RPMI7951 (cell line): ENCODE measurements around the gene WNK2. TPM values are rescaled to one million over a fixed set of nuclear protein-coding genes. Genes with fewer than 3 reads are reported as not detected.
"Not testable (repeated sequence)": the region's sequence is repeated elsewhere in the genome, so short reads cannot be mapped to it uniquely, and the experiment has no call there.

Source experiments
- DNase-seq: peaks from one replicate; pipeline ENCODE4 v3.0.0-alpha.2; 2012; ENCODE audit warnings: low read depth
- total RNA-seq: library from RNA; depleted of rRNA; stranded (reverse); fragments of >200 nt; shearing (Covaris generic); gene quantifications from 2 replicates; pipeline ENCODE4 v1.2.3, GENCODE V29; 2014

The WNK2 gene
- total RNA-seq, 1 experiment from 2014 or later = not detected

- DNase-seq = no peak
Measured at GRCh38 chr9:93306579-93307091, 122.7 kb downstream of the WNK2 start.

- no peak for DNase-seq
Measured at GRCh38 chr9:93307468-93308157, 123.7 kb downstream of the WNK2 start.

- DNase-seq = no peak
Measured at GRCh38 chr9:93308158-93308602, 124.2 kb downstream of the WNK2 start.

- DNase-seq = no peak
Measured at GRCh38 chr9:93308676-93309075, 124.7 kb downstream of the WNK2 start.

- DNase-seq = no peak
Measured at GRCh38 chr9:93309889-93310425, 126.0 kb downstream of the WNK2 start.

GRCh38 chr9:93315118-93315517 lies 131.2 kb downstream of the WNK2 start:
- DNase-seq = no peak

GRCh38 chr9:93315960-93316359 lies 132.0 kb downstream of the WNK2 start:
- no peak for DNase-seq

- DNase-seq = no peak
Measured at GRCh38 chr9:93316726-93317494, 133.0 kb downstream of the WNK2 start.

- DNase-seq = no peak
Measured at GRCh38 chr9:93317495-93318094, 133.7 kb downstream of the WNK2 start.

GRCh38 chr9:93318480-93318879 lies 134.5 kb downstream of the WNK2 start:
- no peak for DNase-seq

GRCh38 chr9:93319301-93319991 lies 135.5 kb downstream of the WNK2 start:
- DNase-seq = no peak

- no peak for DNase-seq
Measured at GRCh38 chr9:93319992-93320500, 136.1 kb downstream of the WNK2 start.

GRCh38 chr9:93320591-93321219 lies 136.8 kb downstream of the WNK2 start:
- no peak for DNase-seq

- DNase-seq = no peak
Measured at GRCh38 chr9:93321220-93321610, 137.3 kb downstream of the WNK2 start.

GRCh38 chr9:93323446-93323954 lies 139.6 kb downstream of the WNK2 start:
- not testable (repeated sequence) for DNase-seq

- no peak for DNase-seq
Measured at GRCh38 chr9:93324191-93324834, 140.4 kb downstream of the WNK2 start.

GRCh38 chr9:93325307-93326035 lies 141.5 kb downstream of the WNK2 start:
- no peak for DNase-seq

- no peak for DNase-seq
Measured at GRCh38 chr9:93326056-93326455, 142.1 kb downstream of the WNK2 start.

GRCh38 chr9:93326654-93327053 lies 142.7 kb downstream of the WNK2 start:
- no peak for DNase-seq
